ENCODE measurements around the gene ENTPD7. TPM values are rescaled to one million over a fixed set of nuclear protein-coding genes. Genes with fewer than 3 reads are reported as not detected.

The ENTPD7 gene
- total and polyA plus RNA-seq, 9 of the 15 experiments (the other 6 are each of a cell fraction or from before 2014, with no cell fraction given): 1.4 to 13.9 (median 8.5) TPM

GRCh38 chr10:99685597-99685967, 26.3 kb downstream of the ENTPD7 start (continued):
- TF ChIP-seq PBX2 (CRISPR knock-in tag; IDR thresholded peaks at IDR 0.05; ENCODE audit: low read depth) (no peak), PBX2 (tag; conservative IDR thresholded peaks at IDR 0.05; ENCODE audit: low read depth) (peak; percentile 87), SLC30A9 (CRISPR knock-in tag; IDR thresholded peaks at IDR 0.05) (no peak), SREBF1 (IDR thresholded peaks at IDR 0.05; ENCODE audit: borderline replicate concordance, low read depth, low read length) (no peak), MEIS2 (IDR thresholded peaks at IDR 0.05; ENCODE audit: partially characterized antibody) (peak; percentile 94), HMGXB4 (CRISPR knock-in tag; IDR thresholded peaks at IDR 0.05) (no peak), USF1 (CRISPR knock-in tag; IDR thresholded peaks at IDR 0.05) (no peak), NR2C2 (CRISPR knock-in tag; IDR thresholded peaks at IDR 0.05) (no peak), NR2C2 (tag; IDR thresholded peaks at IDR 0.05) (0 out of 2 replicates have a peak, but pooled peaks have one; percentile 16), RBM15 (IDR thresholded peaks at IDR 0.05; ENCODE audit: insufficient read depth, low read length) (no peak), DPF2 (IDR thresholded peaks at IDR 0.05) (peak; percentile 78), THAP7 (CRISPR knock-in tag; IDR thresholded peaks at IDR 0.05) (no peak), ETV6 (IDR thresholded peaks at IDR 0.05; ENCODE audit: borderline replicate concordance in 1 of 2, low read depth in 2 of 2, low read length in 1 of 2) (peak in 1 of 2 experiments; percentile 33; a peak in 1 of 4 replicates), ETV6 (CRISPR knock-in tag; IDR thresholded peaks at IDR 0.05; ENCODE audit: borderline replicate concordance) (no peak), ZNF3 (CRISPR knock-in tag; IDR thresholded peaks at IDR 0.05) (no peak), ZNF696 (CRISPR knock-in tag; conservative IDR thresholded peaks at IDR 0.05) (no peak), ARID1B (IDR thresholded peaks at IDR 0.05) (peak; percentile 69), KHSRP (IDR thresholded peaks at IDR 0.05) (no peak), MLX (CRISPR knock-in tag; conservative IDR thresholded peaks at IDR 0.05) (no peak), HMG20A (CRISPR knock-in tag; conservative IDR thresholded peaks at IDR 0.05) (no peak), SNAPC5 (CRISPR knock-in tag; IDR thresholded peaks at IDR 0.05) (no peak), SMARCE1 (IDR thresholded peaks at IDR 0.05) (peak; percentile 74; the same call in 1 of the 2 replicates), SMARCA4 (IDR thresholded peaks at IDR 0.05) (peak; percentile 75), SPI1 (IDR thresholded peaks at IDR 0.05; ENCODE audit: borderline replicate concordance, low read depth, low read length) (peak; percentile 99)
